Measurements from ENCODE around the gene SLC5A3.

SLC5A3 gene

GRCh38 chr21:34072145-34073031 is 990 bp upstream of the SLC5A3 start:
- DNase-seq, result no peak

- DNase-seq, result peak; percentile 53
Observed at GRCh38 chr21:34073749-34074282, 438 bp downstream of the SLC5A3 start.

- no peak for DNase-seq
Observed at GRCh38 chr21:34074283-34075090, 1.1 kb downstream of the SLC5A3 start.

- DNase-seq, result no peak
Observed at GRCh38 chr21:34075091-34075425, 1.7 kb downstream of the SLC5A3 start.

GRCh38 chr21:34075760-34076660 is 2.6 kb downstream of the SLC5A3 start:
- DNase-seq, result no peak

GRCh38 chr21:34076835-34077234 is 3.5 kb downstream of the SLC5A3 start:
- no peak for DNase-seq

GRCh38 chr21:34077888-34078287 is 4.5 kb downstream of the SLC5A3 start:
- no peak for DNase-seq

DNA sequence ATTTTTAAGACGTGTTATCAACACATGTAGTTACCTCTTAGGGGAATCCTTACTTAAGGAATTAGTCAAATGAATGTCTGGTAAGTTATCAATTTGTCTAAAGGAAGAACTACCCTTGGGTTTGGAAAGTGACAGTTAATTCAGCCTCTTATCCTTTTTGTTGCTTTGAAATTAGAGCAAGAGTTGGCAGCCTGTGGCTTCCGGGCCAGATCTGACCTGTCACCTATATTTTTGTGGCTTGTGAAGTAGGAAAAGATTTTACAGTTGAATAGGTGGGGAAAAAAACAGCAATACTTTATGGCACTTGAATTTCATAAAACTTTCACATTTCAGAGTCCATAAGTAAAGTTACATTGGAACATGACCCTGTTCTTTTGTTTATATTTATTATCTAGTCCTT is 5.5 kb downstream of the SLC5A3 start:
- DNase-seq, result no peak

DNA sequence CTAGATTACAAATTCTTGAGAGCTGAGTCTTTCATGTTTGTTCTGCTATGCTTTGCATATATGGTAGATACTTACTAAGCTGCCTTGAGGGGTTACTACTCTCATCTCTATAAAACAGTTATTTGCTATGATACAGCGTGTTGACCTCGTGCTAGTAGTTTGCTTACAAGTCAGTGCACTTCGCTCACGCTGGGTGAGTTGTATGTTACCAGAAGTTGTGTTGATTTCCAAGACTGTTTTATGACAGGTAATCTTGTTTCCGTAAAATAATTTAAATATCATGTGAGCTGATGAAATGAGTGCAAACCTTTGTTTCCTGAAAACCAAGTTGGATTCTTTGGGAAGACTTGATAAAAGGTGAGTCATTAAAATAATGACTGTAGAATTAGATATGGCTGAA is 7.3 kb downstream of the SLC5A3 start:
- DNase-seq, result no peak

GRCh38 chr21:34082769-34083168 is 9.4 kb downstream of the SLC5A3 start:
- no peak for DNase-seq

GRCh38 chr21:34083357-34083756 is 10.0 kb downstream of the SLC5A3 start:
- no peak for DNase-seq

- no peak for DNase-seq
Observed at GRCh38 chr21:34085129-34085528, 11.8 kb downstream of the SLC5A3 start.

GRCh38 chr21:34086887-34087306 is 13.5 kb downstream of the SLC5A3 start:
- no peak for DNase-seq

GRCh38 chr21:34088752-34089151 is 15.4 kb downstream of the SLC5A3 start:
- no peak for DNase-seq

DNA sequence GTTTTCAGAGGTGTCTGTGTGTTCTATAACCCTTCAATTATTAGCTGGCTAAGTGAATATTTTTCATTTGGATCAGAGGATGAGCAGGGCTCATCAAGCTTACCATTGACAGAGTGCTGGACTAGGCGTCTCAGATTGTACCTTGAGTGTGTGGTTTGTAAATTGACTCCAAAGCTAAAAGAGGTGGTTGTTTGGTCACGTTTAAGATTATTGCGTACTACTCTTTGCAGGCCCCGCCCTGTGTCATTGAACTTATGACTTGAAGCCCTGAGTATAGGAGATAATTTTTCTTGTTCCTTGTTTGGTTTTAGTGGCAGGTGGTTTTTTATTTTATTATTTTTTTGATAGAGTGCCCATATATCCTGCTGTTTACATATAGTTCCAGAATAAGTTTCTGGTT is 17.7 kb downstream of the SLC5A3 start:
- DNase-seq, result no peak

DNA sequence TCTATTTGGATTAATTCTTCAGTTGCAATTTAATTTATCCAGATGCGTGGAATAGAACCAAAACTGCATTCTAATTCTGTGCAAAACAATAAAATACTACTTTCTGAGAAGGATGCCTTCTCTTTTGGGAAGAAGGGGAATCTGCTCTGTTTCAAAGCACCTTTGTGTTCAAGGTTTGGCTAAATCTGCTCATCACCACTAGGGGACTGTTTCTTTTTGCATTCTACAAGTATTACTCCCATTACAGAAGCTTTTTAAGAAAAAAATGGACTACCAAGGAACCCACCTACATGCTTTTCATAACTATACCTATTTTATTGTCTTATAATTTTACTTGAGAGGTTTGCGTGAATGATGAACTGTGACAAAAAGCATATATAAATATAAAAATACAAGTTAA is 18.2 kb downstream of the SLC5A3 start:
- DNase-seq, result no peak

DNA sequence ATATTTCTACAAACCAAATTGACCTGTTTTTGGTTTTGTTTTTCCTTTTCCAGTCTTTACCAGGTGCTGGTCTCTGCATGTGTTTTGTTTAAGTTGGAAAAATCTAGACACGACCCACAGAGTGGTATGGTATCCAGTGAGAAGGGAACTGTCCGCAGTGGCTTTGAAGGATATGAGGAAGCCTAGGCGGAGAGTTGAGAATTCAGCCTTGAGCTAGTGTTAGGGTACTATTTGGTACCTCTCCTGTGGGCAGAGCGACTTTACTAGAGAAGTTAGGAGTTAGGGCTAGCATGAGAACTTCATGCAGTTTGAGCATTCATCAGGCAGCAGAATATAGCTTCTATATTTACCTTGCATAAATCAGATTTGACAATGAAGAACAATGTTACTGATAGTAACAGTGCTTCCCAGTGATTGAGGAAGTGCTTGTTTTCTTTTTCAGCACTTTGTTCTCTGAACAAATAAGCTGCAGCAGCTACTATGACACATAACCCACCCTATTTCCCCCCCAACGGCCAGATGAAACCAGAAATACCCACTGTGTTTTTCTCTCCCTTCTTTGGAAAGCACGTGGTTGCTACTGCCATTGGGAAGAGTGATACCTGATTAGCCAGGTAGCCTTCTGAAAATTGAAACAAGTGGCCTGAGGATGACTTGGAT is 19.0 kb downstream of the SLC5A3 start:
- DNase-seq, result no peak

- DNase-seq, result no peak
Observed at GRCh38 chr21:34093083-34093482, 19.7 kb downstream of the SLC5A3 start.

GRCh38 chr21:34094949-34095348 is 21.6 kb downstream of the SLC5A3 start:
- no peak for DNase-seq

GRCh38 chr21:34097442-34097841 is 24.1 kb downstream of the SLC5A3 start:
- no peak for DNase-seq

GRCh38 chr21:34100337-34100736 is 27.0 kb downstream of the SLC5A3 start:
- no peak for DNase-seq

- DNase-seq, result no peak
Observed at GRCh38 chr21:34100790-34101189, 27.4 kb downstream of the SLC5A3 start.

Data from activated gamma-delta T cell (primary cell).